Activated CD4-positive, alpha-beta T cell treated with anti-CD3 and anti-CD28 coated beads, Interleukin-2, Interleukin-6, amounts not matched to agents 100 ng/mL and 50 ng/mL, durations not matched to agents 16 hours and 8 hours (primary cell): ENCODE data around the gene DPY30.
A peak's percentile ranks its signal among the peaks of the same experiment; 100 is the strongest.

Source experiments
- DNase-seq: peaks from one replicate; pipeline ENCODE4 v3.0.0-alpha.2; 2020

The DPY30 gene

DNA sequence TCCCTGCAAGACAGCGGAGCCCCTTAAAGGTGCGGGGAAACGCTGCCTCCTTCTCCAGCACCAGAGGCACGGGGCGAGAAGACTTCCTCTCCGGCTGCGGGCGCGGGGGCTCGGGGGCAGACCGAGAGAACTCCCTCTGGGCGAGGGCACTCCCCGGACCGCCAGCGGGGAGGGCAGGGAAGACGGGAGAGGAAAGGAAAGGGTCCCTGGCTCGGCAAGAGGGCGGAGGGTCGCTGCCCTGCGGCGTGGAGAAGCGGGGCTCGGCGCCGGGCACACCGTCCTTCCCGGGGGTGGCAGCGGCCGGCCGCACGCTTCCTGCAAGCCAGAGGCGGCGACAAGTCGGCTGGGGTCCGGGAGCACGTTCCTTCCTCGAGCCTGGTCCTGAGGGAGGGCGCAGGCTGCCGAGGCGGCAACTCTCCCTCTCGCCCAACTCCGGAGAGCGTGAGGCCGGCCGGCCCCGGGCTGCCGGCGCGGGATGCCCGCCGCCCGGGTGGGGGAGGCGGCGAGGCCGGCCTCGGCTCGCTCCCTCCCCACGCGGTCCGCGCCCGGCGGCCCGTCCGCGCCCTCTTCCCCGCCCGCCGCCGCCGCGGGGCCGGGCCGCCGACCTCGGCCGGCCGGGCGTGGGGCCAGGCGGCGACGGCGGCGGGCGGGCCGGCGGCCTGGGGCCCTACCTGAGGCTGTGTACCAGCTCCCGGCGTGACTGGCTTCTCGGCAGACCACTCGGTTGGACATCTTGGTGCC lies 29.9 kb downstream of the DPY30 start:
- DNase-seq = peak; percentile 47

DNA sequence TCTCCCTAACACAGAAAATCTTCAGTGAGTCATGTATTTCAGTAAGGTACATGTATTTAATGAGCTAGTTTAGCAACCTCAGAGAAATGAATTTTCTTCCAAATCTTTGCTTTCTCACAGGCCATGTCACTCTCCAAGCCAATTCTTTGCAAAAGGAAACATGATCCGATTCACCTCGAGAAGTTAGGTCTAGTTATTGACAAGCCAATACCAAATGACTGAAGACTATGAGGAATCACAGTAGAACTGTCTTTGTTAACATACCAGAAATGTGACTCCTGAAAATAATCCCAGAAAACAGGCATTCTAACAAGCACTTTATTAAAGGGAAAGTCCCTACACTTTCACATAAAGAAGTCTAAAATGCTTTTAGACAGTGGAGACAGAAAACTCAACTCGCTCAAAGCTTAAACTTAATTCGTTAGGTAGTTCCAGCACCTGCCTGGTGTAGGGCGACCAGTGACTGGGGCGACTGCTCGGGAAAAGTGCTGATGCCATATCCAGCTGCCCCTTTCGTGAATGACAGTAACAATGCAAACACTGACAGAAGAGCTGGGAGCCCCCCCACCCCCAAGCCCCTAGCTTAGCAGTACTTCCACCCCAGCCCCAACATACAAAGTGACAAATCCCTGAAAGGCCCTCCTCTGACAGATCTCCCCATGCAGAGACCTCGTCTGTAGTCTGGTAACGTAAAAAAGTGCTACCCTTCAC lies 30.6 kb downstream of the DPY30 start:
- DNase-seq = peak; percentile 24

DNA sequence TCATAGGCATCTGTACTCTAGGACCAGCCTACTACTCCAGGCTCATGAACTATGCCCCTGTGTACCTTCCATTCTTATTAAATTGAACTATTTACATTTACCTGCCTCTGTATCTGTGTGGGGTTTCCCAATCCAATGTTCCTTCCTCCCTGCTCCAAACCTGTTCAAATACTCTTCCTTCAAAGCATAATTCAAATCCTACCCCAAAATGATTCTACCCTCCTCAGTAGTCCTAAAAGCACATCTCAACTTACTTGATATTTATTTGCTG lies 32.5 kb downstream of the DPY30 start:
- DNase-seq = no peak

DNA sequence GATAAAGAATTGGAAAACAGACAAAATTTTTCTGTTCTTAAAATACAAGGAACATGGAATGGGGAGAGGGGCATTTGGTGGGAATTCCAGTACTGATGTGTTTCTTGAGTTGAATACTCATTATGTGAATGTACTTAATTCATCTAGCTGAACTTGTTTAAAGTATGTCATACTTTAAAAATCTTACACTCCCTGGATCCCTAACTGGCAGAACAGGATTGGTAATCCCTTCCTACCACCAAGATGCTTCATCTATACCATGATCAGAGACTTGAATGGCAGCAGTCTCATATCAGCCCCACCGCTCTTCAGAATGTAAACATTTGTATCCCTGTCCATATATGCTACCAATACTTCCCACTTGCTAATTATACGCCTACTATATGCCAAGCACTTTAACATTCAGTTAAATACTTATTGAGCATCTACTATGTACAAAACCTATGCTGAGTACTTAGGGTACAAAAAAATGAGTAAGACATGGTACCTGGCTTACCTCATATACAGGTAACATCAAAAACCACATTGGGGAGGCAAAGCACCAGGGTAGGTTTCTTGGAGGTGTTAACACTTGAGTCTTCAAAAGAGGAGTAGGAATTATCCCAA lies 34.1 kb downstream of the DPY30 start:
- no peak for DNase-seq

DNA sequence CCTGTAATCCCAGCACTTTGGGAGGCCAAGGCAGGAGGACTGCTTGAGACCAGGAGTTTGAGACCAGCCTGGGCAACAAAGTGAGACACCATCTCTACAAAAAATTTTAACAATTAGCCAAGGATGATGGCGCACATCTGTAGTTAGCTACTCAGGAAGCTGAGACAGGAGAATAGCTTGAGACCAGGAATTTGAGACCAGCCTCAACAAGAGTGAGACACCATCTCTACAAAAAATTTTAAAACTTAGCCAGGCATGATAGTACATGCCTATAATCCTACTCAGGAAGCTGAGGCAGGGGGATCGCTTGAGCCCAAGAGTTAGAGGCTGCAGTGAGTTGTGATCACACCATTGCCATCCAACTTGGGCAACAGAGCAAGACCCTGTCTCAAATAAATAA lies 35.8 kb downstream of the DPY30 start:
- DNase-seq = no peak

DNA sequence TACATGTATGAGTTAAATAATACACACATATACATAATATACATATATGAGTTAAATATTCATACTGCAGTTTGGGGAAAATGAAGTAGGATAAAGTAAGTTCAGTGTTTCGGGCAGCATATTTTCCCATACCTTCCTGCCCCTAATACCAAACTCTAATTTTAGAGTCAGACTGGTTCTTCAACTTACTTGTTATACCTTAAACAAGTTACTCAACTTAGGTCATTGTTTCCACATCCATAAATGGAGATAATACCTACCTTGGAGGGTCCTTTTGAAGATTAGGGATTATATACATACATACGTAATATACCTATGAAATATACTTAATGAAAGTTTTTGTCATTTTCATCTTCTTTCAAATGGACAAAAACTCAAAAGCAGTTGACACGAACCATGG lies 37.2 kb downstream of the DPY30 start:
- no peak for DNase-seq

DNA sequence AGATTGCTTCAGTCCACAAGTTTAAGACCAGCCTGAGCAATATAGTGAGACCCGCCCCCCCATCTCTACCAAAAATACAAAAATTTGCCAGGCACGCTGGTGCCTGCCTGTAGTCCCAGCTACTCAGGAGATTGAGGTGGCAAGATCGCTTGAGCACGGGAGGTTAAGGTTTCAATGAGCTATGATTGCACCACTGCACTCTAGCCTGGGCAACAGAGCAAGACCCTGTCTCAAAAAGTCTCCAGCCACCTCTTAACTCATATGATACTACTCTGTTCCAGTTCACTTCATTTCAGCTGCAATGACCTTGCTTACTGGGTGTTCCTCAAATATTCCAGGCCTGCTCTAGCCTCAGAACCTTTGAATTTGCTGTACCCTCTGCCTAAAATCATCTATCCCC lies 40.2 kb downstream of the DPY30 start:
- no peak for DNase-seq

DNA sequence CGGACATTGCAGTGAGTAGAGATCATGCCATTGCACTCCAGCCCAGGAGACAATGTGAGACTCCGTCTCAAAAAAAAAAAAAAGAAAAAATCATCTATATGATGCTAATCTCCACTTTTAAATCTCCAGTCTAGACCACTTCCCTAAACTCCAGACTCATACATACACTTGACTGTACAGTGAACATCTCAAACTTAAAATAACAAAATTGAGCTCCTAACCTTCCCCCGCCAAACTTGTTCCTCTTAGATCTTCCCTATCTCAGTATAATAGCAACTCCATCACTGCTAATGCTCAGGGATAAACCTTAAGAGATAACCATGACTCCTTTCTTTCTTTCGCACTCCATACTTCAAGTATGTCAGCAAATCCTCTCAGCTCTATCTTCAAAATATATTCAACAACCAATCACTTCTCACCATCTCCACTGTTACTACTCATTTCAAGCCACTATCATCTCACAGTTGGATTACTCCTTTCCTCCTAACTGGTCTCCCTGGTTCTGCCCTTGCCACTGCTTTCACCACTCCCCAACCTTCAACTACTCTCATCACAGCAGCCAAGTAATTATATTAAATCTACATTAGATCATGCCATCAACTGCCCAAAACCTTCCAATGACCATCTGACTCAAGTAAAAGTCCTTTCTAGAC lies 40.7 kb downstream of the DPY30 start:
- no peak for DNase-seq

DNA sequence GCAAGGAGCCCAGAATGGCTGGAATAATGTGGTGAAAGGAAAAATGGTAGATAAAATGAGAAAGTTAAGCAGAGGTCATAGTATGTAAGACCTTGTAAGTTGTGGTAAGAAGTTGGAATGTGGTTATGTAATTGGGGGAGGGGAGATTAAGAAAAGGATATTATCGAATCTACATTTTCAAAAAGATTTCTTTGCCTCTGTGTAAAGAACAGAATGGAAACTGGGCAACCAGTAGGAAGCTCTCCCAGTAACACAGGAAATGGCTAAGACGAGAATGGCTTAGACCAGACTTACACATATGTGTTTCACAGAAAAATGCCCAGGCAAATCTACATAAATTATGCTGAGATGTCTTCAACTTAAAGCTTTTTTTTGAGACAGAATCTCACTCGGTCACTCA lies 42.0 kb downstream of the DPY30 start:
- peak; percentile 15 for DNase-seq

DNA sequence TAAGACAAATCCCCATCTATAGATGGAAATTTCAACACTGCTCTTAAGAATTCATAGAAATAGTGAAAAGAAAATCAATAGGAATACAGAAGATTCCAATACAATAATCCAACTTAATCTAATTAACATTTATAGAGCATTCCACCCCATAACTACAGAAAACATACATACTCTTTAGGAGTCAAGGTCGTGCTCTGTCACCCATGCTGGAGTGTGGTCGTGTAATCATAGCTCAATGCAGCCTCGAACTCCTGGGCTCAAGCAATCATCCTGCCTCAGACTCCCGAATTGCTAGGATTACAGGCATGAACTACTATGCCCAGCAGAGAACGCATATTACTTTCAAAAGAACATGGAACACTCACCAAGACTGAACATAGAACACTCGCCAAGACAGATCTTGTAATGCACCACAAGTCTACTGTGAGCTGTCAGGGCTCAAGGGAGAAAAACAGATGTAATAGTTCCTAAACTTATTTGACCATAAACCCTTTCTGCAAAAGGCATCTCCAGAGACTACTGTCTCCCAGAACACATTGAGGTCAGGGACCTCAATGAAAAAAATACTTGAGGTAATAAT lies 42.9 kb downstream of the DPY30 start:
- no peak for DNase-seq

DNA sequence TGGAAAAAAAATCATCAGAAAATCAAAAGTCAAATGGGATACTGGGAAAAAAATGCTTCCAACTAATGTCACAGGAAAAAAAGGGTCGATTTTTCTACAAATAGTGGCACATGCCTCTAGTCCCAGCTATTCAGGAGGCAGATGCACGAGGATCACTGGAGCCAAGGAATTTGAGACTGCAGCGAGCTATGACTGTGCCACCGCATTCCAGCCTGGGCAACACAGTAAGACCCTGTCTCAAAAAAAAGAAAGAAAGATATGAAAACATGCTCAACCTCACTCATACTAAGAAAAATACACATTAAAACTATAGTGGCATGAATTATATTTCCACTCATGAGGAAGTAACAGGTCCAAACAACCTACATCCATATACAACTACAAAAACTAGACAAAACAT lies 46.7 kb downstream of the DPY30 start:
- no peak for DNase-seq

DNA sequence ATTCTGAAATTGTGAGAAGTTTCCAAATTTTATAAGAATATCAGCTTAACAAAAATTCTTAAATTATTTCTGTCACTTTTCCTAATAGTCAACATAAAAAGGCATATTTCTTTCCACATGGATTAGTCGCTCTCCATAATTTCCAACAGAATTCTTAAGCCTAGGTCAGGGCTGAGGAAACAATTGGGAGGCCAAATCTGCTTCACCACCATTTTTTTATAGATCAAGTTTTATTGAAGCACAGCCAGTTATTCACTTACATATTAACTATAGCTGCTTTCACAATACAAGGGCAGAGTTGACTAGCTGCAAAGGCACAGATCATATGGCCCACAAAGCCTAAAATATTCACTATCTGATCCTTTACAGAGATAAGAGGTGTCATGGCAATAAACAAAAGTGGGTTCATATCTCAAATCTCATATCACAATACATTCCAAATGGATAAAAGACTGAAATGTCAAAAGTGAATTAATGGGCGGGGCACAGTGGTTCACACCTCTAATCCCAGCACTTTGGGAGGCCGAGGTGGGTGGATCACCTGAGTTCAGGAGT lies 47.5 kb downstream of the DPY30 start:
- DNase-seq = no peak

DNA sequence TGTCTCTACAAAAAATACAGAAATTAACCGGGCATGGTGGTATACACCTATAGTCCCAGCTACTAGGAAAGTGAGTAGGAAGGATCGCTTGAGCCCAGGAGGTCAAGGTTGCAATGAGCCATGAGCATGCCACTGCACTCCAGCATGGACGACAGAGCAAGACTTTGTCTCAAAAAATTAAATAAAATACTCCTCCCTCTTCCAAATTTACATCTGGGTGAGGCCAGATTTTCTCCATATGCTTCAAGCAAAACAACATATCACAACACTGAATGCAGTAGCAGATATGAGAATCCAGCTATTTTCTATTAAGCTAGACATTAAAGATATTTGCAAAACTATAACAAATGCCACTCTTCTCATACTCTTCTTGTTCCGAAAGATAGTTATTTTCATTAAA lies 49.7 kb downstream of the DPY30 start:
- no peak for DNase-seq

DNA sequence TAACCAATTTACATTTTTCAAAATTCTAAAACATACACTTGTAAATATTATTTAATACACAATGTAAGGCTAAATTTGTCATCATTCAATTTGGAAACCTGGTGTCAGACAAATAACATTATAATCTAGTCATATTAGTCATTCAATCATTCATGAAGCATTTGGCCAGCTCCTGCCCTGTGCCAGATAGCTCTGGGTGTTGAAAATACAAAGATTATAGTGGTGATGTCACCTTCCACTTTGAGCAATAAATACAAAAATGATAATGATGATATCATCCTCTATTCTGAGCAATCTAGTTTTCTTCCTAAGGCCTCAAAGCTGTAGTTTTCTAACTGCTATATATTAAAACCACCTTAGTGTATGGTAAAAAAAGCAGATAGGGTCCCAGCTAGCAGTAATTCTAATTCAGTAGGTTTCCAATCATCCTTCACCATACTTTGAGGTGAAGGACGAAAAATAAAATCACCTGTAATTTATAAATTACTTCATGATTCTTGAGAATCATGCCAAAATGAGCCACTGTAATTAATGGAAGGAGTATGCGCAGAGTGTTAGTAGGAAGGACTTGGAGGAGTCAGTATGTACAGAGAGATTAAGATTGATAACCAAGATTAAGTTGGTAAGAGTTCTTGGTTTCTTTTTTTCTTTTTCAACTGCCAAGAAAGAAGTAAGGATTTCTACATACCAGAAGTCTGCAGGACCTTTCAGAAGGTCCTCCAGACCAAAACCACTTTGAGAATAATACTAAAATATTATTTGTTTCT lies 52.0 kb downstream of the DPY30 start:
- DNase-seq = peak; percentile 16

DNA sequence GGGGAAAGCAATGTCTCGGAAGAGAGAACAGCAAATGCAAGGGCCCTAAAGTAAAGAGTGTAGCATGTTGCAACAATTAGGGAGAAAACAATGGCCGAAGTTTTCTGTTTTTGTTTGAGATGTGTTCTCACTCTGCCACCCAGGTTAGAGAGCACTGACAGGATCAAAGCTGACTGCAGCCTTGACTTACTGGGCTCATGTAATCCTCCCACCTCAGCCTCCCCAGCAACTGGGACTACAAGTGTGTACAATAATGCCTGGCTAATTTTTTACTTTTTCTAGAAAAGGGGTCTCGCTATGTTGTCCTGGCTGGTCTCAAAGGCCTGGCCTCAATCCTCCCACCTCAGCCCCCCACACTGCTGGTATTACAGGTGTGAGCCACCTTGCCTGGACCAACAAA lies 52.7 kb downstream of the DPY30 start:
- DNase-seq = no peak

DNA sequence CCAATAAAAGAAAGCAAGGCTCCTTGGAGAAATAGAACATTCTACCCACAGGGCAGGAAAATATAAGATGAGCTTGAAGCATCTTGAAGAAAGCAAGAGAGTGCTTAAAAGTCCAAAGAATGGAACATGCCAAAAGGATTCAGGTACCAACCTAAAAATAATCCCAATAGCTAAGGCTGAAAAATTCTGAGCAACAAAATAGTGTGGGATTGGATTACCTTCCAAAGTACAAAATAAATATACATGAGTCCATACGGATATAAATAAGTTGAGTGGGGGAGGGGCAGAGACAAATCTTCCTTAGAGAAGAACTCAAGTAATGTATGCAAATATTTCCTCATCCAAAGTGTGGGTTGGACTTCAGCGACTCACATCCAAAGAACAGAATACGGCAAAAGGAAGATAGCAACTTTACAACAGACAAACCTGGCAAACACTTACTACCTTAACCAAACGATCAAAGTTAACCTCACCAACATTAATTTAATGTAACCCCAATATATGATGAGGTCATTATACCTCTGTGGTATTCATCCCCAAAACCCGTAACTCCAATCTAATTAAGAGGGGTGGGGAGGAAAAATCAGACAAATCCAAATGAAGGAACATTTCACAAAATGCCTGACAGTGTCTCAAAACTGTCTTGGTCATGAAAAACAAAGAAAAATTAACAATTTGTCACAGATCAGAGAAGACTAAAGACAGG lies 55.7 kb downstream of the DPY30 start:
- DNase-seq = no peak

DNA sequence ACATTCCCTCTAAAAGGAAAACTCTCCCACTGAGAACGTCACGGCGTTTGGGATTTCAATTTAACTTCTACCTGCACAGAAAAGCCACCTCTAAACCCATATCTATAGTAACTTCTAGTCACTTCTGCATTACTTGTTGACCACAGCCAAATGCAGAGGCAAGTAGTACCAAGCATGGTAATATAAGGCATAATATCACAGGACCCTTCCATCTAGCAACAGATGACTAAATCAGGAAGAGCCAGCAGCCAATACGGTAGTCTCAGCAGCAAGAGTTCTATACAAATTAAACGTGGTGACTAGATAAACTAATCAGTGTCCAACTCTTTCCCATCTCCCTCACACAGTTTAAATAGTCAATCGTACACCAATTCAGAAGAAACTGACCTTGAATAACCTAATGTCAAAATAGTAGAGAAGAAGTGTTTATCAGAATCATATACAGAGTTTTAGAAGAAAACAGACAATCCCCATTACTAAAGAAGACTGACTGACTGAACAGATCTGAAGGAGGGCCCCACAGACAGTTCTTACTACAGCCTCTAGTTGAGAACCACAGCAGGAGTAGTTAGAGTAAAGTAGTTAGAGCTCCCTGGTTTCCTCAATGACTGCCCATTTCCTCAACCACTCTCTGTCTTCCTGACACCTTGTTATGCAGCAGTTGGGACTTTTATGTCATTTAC lies 58.8 kb downstream of the DPY30 start:
- no peak for DNase-seq

DNA sequence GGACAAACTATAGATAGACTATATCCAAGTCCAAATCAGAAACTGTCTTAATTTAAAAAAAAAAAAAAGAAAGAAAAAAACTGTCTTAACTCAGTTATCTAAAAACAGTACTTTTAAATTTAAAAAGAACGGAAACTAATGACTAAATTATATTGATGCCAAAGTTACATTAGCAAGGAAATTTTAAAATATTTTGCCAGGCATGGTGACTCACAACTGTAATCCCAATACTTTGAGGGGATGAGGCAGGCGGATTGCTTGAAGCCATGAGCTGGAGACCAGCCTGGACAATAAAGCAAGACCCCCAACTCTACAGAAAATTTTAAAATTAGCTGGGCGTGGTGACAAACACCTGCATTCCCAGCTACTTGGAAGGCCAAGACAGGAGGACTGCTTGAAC lies 59.6 kb downstream of the DPY30 start:
- DNase-seq = no peak

DNA sequence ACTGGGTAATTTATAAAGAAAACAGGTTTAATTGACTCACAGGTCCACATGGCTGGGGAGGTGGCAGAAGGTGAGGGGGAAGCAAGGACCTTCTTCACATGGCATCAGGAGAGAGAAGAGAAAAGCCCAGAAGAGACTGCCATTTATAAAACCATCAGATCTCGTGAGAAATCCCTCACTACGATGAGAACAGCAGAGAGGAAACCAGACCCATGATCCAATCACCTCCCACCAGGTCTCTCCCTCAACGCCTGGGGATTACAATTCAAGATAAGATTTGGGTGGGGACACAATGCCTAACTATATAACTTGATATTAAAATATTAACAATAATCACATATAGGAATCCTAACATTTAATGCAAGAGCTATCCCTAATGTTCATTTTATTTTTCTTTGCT lies 60.6 kb downstream of the DPY30 start:
- no peak for DNase-seq

DNA sequence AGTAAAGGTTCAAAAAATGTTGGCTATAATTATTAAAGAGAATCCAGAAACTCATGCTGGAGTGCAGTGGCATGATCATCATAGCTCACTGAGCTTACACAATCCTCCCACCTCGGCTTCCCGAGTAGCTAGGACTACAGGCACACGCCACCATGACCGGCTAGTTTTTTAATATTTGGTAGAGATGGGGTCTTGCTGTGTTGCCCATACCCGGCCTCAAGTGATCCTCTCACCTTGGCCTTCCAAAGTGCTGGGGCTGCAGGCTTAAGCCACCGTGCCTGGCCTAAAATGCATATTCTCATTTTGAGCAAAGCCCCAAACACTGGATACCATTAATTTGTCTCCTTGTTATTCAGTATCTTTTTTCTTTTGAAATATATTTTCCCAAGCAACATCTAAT lies 61.2 kb downstream of the DPY30 start:
- DNase-seq = no peak
